ENCODE results near the gene SP4. TPM values are rescaled to one million over a fixed set of nuclear protein-coding genes. Genes with fewer than 3 reads are reported as not detected.

Gene SP4
- total and polyA plus RNA-seq, 2 experiments from 2014 or later = 11.9 to 41.6 TPM

DNA sequence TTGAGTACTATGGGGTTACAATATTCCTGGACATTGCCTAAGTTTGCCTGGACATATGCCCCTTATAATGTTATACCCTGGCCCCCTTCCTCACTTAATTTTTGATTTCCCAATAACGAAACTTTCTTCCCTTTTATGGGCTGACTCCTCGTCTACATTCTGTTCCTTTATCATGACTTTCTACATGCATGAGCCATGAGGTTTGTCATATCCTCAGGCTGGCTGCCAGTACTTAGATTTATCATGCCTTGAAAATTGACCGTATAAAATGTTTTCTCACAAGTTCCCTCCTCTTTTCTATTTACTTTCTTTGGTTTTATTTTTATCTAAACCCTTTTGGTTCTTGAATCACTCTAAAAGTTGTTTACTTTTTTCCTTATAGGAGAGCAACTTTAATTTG, 119.6 kb downstream of the SP4 start:
- H3K4me1 ChIP-seq (ENCODE audit: insufficient read depth) = peaks cover 38% of the 10 kb centered on the region
- no peak overlapping the region for H3K4me3 Mint-ChIP-seq
- no peak overlapping the region for H3K4me3 ChIP-seq
- H3K27me3 ChIP-seq (ENCODE audit: insufficient read depth) = peaks cover 21% of the 10 kb centered on the region
- no peaks in the 10 kb centered on the region for H4K20me1 ChIP-seq (replicated peaks; ENCODE audit: insufficient read depth)
- no peaks in the 10 kb centered on the region for H3K36me3 Mint-ChIP-seq (ENCODE audit: low read depth)
- no peaks in the 10 kb centered on the region for H3K79me2 ChIP-seq (replicated peaks; ENCODE audit: insufficient read depth)
- ATAC-seq = no peak
- H2AFZ ChIP-seq = no peak overlapping the region
- no peak overlapping the region for H3K4me2 ChIP-seq
- 0 out of 2 replicates have a peak, but pooled peaks cover 7% of the 10 kb centered on the region for H3F3A ChIP-seq (replicated peaks; ENCODE audit: low read depth)
- H3K9me3 Mint-ChIP-seq = no peaks in the 10 kb centered on the region
- TF ChIP-seq, protein P1, sequence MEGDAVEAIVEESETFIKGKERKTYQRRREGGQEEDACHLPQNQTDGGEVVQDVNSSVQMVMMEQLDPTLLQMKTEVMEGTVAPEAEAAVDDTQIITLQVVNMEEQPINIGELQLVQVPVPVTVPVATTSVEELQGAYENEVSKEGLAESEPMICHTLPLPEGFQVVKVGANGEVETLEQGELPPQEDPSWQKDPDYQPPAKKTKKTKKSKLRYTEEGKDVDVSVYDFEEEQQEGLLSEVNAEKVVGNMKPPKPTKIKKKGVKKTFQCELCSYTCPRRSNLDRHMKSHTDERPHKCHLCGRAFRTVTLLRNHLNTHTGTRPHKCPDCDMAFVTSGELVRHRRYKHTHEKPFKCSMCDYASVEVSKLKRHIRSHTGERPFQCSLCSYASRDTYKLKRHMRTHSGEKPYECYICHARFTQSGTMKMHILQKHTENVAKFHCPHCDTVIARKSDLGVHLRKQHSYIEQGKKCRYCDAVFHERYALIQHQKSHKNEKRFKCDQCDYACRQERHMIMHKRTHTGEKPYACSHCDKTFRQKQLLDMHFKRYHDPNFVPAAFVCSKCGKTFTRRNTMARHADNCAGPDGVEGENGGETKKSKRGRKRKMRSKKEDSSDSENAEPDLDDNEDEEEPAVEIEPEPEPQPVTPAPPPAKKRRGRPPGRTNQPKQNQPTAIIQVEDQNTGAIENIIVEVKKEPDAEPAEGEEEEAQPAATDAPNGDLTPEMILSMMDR (conservative IDR thresholded peaks at IDR 0.05; ENCODE audit: low read depth in 2 of 2) = no peak
- H3K4me1 Mint-ChIP-seq = peaks cover 38% of the 10 kb centered on the region
- no peak overlapping the region for H3K27ac Mint-ChIP-seq
- H3K27me3 Mint-ChIP-seq (ENCODE audit: insufficient read depth, low read depth, poor library complexity) = peaks cover 13% of the 10 kb centered on the region
- no peaks in the 10 kb centered on the region for H3K9me2 ChIP-seq (ENCODE audit: insufficient read depth)
- no peak overlapping the region for H3K27ac ChIP-seq (ENCODE audit: low read depth)
- no peaks in the 10 kb centered on the region for H3K36me3 ChIP-seq (ENCODE audit: insufficient read depth)
- no peak for DNase-seq (ENCODE audit: low spot score)

DNA sequence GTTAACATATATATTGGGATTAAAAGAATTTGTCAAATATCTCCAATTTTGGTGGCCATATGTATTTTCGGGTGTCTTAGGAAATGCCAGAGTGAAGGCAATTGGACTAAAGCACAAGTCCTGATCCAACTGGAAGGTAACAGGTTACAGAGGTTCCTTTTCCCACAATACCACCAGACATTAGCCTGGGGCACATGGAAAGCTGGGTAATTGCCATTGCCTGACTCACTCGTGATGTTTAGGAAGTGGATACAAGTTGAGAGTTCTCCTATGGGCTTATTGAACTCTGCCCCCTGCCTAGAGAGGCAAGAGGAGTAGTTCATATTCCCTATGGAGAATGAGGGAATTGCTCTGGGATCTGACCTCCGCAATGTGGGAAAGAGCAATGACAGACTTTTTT, 120.6 kb downstream of the SP4 start:
- Histone ChIP-seq H3K27ac (ENCODE audit: low read depth) (no peak overlapping the region), H3K36me3 (ENCODE audit: insufficient read depth) (no peaks in the 10 kb centered on the region), H3K27me3 (ENCODE audit: insufficient read depth) (peaks cover 18% of the 10 kb centered on the region), H2AFZ (no peak overlapping the region), H3K9me2 (ENCODE audit: insufficient read depth) (no peaks in the 10 kb centered on the region), H3K79me2 (replicated peaks; ENCODE audit: insufficient read depth) (no peaks in the 10 kb centered on the region), H4K20me1 (replicated peaks; ENCODE audit: insufficient read depth) (no peaks in the 10 kb centered on the region), H3K4me3 (no peak overlapping the region), H3F3A (replicated peaks; ENCODE audit: low read depth) (0 out of 2 replicates have a peak, but pooled peaks cover 7% of the 10 kb centered on the region), H3K4me2 (no peak overlapping the region), H3K4me1 (ENCODE audit: insufficient read depth) (peaks cover 38% of the 10 kb centered on the region)
- ATAC-seq (no peak), DNase-seq (ENCODE audit: low spot score) (no peak)
- Mint-ChIP-seq H3K4me1 (peaks cover 41% of the 10 kb centered on the region), H3K27ac (no peak overlapping the region), H3K36me3 (ENCODE audit: low read depth) (no peaks in the 10 kb centered on the region), H3K27me3 (ENCODE audit: insufficient read depth, low read depth, poor library complexity) (peaks cover 8% of the 10 kb centered on the region), H3K4me3 (no peak overlapping the region), H3K9me3 (no peaks in the 10 kb centered on the region)
- TF ChIP-seq CREB1 (CRISPR knock-in tag; IDR thresholded peaks at IDR 0.05; ENCODE audit: low read depth) (no peak), NANOG (IDR thresholded peaks at IDR 0.05; ENCODE audit: borderline replicate concordance) (no peak), POLR2AphosphoS5 (IDR thresholded peaks at IDR 0.05; ENCODE audit: low read depth) (no peak), EZH2 (IDR thresholded peaks at IDR 0.05; ENCODE audit: low read depth, unreplicated experiment) (no peak), ZNF331 (CRISPR knock-in tag; IDR thresholded peaks at IDR 0.05; ENCODE audit: low read depth) (no peak), ZNF114 (CRISPR knock-in tag; IDR thresholded peaks at IDR 0.05) (no peak), EZH2phosphoT487 (IDR thresholded peaks at IDR 0.05; ENCODE audit: unreplicated experiment) (no peak)
- TF ChIP-seq, protein P1 (conservative IDR thresholded peaks at IDR 0.05; ENCODE audit: low read depth in 2 of 2) = no peak
- TF ChIP-seq, protein P2, sequence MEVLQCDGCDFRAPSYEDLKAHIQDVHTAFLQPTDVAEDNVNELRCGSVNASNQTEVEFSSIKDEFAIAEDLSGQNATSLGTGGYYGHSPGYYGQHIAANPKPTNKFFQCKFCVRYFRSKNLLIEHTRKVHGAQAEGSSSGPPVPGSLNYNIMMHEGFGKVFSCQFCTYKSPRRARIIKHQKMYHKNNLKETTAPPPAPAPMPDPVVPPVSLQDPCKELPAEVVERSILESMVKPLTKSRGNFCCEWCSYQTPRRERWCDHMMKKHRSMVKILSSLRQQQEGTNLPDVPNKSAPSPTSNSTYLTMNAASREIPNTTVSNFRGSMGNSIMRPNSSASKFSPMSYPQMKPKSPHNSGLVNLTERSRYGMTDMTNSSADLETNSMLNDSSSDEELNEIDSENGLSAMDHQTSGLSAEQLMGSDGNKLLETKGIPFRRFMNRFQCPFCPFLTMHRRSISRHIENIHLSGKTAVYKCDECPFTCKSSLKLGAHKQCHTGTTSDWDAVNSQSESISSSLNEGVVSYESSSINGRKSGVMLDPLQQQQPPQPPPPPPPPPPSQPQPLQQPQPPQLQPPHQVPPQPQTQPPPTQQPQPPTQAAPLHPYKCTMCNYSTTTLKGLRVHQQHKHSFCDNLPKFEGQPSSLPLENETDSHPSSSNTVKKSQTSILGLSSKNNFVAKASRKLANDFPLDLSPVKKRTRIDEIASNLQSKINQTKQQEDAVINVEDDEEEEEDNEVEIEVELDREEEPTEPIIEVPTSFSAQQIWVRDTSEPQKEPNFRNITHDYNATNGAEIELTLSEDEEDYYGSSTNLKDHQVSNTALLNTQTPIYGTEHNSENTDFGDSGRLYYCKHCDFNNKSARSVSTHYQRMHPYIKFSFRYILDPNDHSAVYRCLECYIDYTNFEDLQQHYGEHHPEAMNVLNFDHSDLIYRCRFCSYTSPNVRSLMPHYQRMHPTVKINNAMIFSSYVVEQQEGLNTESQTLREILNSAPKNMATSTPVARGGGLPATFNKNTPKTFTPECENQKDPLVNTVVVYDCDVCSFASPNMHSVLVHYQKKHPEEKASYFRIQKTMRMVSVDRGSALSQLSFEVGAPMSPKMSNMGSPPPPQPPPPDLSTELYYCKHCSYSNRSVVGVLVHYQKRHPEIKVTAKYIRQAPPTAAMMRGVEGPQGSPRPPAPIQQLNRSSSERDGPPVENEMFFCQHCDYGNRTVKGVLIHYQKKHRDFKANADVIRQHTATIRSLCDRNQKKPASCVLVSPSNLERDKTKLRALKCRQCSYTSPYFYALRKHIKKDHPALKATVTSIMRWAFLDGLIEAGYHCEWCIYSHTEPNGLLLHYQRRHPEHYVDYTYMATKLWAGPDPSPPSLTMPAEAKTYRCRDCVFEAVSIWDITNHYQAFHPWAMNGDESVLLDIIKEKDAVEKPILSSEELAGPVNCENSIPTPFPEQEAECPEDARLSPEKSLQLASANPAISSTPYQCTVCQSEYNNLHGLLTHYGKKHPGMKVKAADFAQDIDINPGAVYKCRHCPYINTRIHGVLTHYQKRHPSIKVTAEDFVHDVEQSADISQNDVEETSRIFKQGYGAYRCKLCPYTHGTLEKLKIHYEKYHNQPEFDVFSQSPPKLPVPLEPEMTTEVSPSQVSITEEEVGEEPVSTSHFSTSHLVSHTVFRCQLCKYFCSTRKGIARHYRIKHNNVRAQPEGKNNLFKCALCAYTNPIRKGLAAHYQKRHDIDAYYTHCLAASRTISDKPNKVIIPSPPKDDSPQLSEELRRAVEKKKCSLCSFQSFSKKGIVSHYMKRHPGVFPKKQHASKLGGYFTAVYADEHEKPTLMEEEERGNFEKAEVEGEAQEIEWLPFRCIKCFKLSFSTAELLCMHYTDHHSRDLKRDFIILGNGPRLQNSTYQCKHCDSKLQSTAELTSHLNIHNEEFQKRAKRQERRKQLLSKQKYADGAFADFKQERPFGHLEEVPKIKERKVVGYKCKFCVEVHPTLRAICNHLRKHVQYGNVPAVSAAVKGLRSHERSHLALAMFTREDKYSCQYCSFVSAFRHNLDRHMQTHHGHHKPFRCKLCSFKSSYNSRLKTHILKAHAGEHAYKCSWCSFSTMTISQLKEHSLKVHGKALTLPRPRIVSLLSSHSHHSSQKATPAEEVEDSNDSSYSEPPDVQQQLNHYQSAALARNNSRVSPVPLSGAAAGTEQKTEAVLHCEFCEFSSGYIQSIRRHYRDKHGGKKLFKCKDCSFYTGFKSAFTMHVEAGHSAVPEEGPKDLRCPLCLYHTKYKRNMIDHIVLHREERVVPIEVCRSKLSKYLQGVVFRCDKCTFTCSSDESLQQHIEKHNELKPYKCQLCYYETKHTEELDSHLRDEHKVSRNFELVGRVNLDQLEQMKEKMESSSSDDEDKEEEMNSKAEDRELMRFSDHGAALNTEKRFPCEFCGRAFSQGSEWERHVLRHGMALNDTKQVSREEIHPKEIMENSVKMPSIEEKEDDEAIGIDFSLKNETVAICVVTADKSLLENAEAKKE (CRISPR knock-in tag; IDR thresholded peaks at IDR 0.05) = no peak
